Tibial nerve (tissue), 4 donors: ENCODE results near the gene ULK3. TPM values are rescaled to one million over a fixed set of nuclear protein-coding genes. Genes with fewer than 3 reads are reported as not detected.

Experiments
- DNase-seq, 2 donors: peaks; one replicate each; pipeline ENCODE4 v3.0.0-alpha.2; 2019; ENCODE audit warnings: low spot score in 2 of 2
- H3K27ac ChIP-seq, 4 donors: fragments of 200-600 bp; sonication (generic) in 3 of 4; one replicate each; pipeline ENCODE4 v1.5.1; 2017 to 2019; ENCODE audit warnings: mild to moderate bottlenecking in 1 of 4
- H3K27me3 ChIP-seq, 2 donors: fragments of 200-600 bp; sonication (generic) in 1 of 2; one replicate each; pipeline versions ENCODE4 v1.5.1 to v1.6.0; 2017 to 2019
- H3K36me3 ChIP-seq, 3 donors: fragments of 200-600 bp; sonication (generic); one replicate each; pipeline ENCODE4 v1.5.1; 2018 to 2019
- H3K4me1 ChIP-seq, 4 donors: fragments of 200-600 bp; sonication (generic) in 3 of 4; one replicate each; pipeline ENCODE4 v1.5.1; 2017 to 2019
- H3K4me3 ChIP-seq, 4 donors: fragments of 200-600 bp; sonication (generic) in 3 of 4; one replicate each; pipeline ENCODE4 v1.5.1; 2017 to 2019; ENCODE audit warnings: mild to moderate bottlenecking in 1 of 4, moderate library complexity in 1 of 4
- H3K9me3 ChIP-seq, 4 donors: fragments of 200-600 bp; sonication (generic) in 3 of 4; one replicate each; pipeline ENCODE4 v1.5.1; 2017 to 2019
- EP300 ChIP-seq, 2 donors: sonication (generic); formaldehyde crosslinking; IDR thresholded peaks; one replicate each; pipeline ENCODE4 v1.6.1; 2017; ENCODE audit warnings: antibody characterized with exemption in 2 of 2, mild to moderate bottlenecking in 1 of 2
- POLR2A ChIP-seq, 2 donors: fragments of 450-650 bp; IDR thresholded peaks; one replicate each; pipeline ENCODE4 v1.6.1; 2017; ENCODE audit warnings: antibody characterized with exemption in 2 of 2, mild to moderate bottlenecking in 2 of 2, moderate library complexity in 2 of 2
- WGBS, 2 donors: methylation state at CpG; one replicate each; pipeline ENCODE4 v1.1.5; 2018; 5-methylcytosine and 5-hydroxymethylcytosine counted together
- total RNA-seq, 4 donors: library from RNA; depleted of rRNA; stranded (reverse); fragments of >200 nt; gene quantifications; one replicate each; pipeline ENCODE4 v1.1.0, GENCODE V29; 2016
- TF ChIP-seq, protein P1 (sequence below), 5 experiments: fragments of 200-600 bp in 3 of 5; fragments of 450-650 bp in 2 of 5; sonication (generic) in 3 of 5; IDR thresholded peaks; one replicate each; pipeline ENCODE4 v1.5.1; 2016 to 2019; ENCODE audit warnings: antibody characterized with exemption in 5 of 5, mild to moderate bottlenecking in 3 of 5, moderate library complexity in 2 of 5

The ULK3 gene
- total RNA-seq, 4 donors from 2014 or later, result 42.6 to 86.7 (median 48.9) TPM

GRCh38 chr15:74863239-74864056, 20.5 kb upstream of the ULK3 start:
- TF ChIP-seq, protein P1, sequence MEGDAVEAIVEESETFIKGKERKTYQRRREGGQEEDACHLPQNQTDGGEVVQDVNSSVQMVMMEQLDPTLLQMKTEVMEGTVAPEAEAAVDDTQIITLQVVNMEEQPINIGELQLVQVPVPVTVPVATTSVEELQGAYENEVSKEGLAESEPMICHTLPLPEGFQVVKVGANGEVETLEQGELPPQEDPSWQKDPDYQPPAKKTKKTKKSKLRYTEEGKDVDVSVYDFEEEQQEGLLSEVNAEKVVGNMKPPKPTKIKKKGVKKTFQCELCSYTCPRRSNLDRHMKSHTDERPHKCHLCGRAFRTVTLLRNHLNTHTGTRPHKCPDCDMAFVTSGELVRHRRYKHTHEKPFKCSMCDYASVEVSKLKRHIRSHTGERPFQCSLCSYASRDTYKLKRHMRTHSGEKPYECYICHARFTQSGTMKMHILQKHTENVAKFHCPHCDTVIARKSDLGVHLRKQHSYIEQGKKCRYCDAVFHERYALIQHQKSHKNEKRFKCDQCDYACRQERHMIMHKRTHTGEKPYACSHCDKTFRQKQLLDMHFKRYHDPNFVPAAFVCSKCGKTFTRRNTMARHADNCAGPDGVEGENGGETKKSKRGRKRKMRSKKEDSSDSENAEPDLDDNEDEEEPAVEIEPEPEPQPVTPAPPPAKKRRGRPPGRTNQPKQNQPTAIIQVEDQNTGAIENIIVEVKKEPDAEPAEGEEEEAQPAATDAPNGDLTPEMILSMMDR (IDR thresholded peaks at IDR 0.05), result no peak
- TF ChIP-seq POLR2A (IDR thresholded peaks at IDR 0.05) (no peak), EP300 (IDR thresholded peaks at IDR 0.05) (no peak)
- peaks cover 0 to 55% (median 35%) of the 10 kb centered on the region in 4 donors for H3K4me1 ChIP-seq

DNA sequence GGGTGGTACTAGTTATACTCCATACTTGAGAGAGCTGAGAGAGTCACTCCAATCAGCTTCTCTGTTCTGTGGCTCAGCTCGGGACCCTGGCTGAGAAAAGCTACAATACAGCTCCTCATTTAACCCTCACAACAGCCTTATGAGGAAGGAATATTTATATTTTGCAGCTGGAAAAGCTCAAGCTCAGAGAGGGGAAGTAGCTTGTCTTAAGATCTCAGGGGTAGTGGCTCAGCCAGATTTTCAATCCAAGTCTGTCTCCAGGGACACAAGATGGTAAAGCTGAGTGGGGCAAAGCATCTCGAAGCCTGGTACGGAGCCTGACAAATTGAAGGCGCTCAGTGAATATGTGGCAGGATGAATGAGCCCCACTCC, 15.4 kb upstream of the ULK3 start:
- no peaks in the 10 kb centered on the region for H3K9me3 ChIP-seq
- peaks cover 0 to 42% (median 24%) of the 10 kb centered on the region in 4 donors for H3K4me1 ChIP-seq
- H3K36me3 ChIP-seq, result peaks cover 0 to 13% (median 6%) of the 10 kb centered on the region in 3 donors
- H3K4me3 ChIP-seq, result no peak overlapping the region
- H3K27ac ChIP-seq, result peak overlapping the region in 2 of 4 donors; percentile 36 to 50
- no peaks in the 10 kb centered on the region for H3K27me3 ChIP-seq
- TF ChIP-seq, protein P1 (IDR thresholded peaks at IDR 0.05), result no peak
- no peak for TF ChIP-seq POLR2A (IDR thresholded peaks at IDR 0.05)
- no peak for TF ChIP-seq EP300 (IDR thresholded peaks at IDR 0.05)
- no peak for DNase-seq
- WGBS, 2 donors, result 65 to 66% methylated on average over 4 of the region's 4 CpGs

More at GRCh38 chr15:74863239-74864056, 20.5 kb upstream of the ULK3 start:
- H3K36me3 ChIP-seq, result peaks cover 0 to 12% (median 0%) of the 10 kb centered on the region in 3 donors
- no peaks in the 10 kb centered on the region for H3K9me3 ChIP-seq
- no peak overlapping the region for H3K27ac ChIP-seq
- no peak for DNase-seq
- WGBS, 2 donors, result 86 to 93% methylated on average over 11 of the region's 11 CpGs
- H3K27me3 ChIP-seq, result no peaks in the 10 kb centered on the region
- H3K4me3 ChIP-seq, result no peak overlapping the region

GRCh38 chr15:74857671-74858368, 14.9 kb upstream of the ULK3 start:
- H3K27ac ChIP-seq, result peak overlapping the region in 3 of 4 donors; percentile 11 to 50 (median 36)
- no peaks in the 10 kb centered on the region for H3K27me3 ChIP-seq
- no peak for TF ChIP-seq POLR2A (IDR thresholded peaks at IDR 0.05)
- TF ChIP-seq, protein P1 (IDR thresholded peaks at IDR 0.05), result no peak
- TF ChIP-seq EP300 (IDR thresholded peaks at IDR 0.05), result no peak
- DNase-seq, result no peak
- 48 to 57% methylated on average over 9 of the region's 9 CpGs for WGBS, 2 donors
- H3K9me3 ChIP-seq, result no peaks in the 10 kb centered on the region
- H3K36me3 ChIP-seq, result peaks cover 0 to 19% (median 11%) of the 10 kb centered on the region in 3 donors
- H3K4me3 ChIP-seq, result no peak overlapping the region
- H3K4me1 ChIP-seq, result peaks cover 0 to 42% (median 24%) of the 10 kb centered on the region in 4 donors

GRCh38 chr15:74857082-74857655, 14.2 kb upstream of the ULK3 start:
- Histone ChIP-seq H3K4me3 (no peak overlapping the region), H3K27ac (peak overlapping the region in 3 of 4 donors; percentile 9 to 26 (median 11)), H3K4me1 (peaks cover 0 to 42% (median 24%) of the 10 kb centered on the region in 4 donors), H3K27me3 (no peaks in the 10 kb centered on the region), H3K9me3 (no peaks in the 10 kb centered on the region), H3K36me3 (peaks cover 0 to 25% (median 17%) of the 10 kb centered on the region in 3 donors)
- no peak for DNase-seq
- WGBS, 2 donors, result 66 to 68% methylated on average over 5 of the region's 5 CpGs
- TF ChIP-seq POLR2A (IDR thresholded peaks at IDR 0.05) (no peak), EP300 (IDR thresholded peaks at IDR 0.05) (no peak)
- TF ChIP-seq, protein P1 (IDR thresholded peaks at IDR 0.05), result no peak
